22Rv1 (cell line): Measurements from ENCODE around the gene AGAP1.

Experiments
- CTCF ChIP-seq: fragments of 450-650 bp; IDR thresholded peaks from 2 replicates; pipeline ENCODE4 v1.5.1; 2017; ENCODE audit warnings: mild to moderate bottlenecking
- ZFX ChIP-seq: fragments of 450-650 bp; IDR thresholded peaks from 2 replicates; pipeline ENCODE4 v1.6.1; 2017; ENCODE audit warnings: antibody characterized with exemption, borderline replicate concordance

GRCh38 chr2:235986361-235986760 is 492.5 kb downstream of the AGAP1 start:
- TF ChIP-seq CTCF (no peak), ZFX (no peak)
